HG03575 (cell line): ENCODE measurements around the gene TOP3B.
"Not testable (repeated sequence)": the region's sequence is repeated elsewhere in the genome, so short reads cannot be mapped to it uniquely, and the experiment has no call there.

Experiments
- ATAC-seq: cut with Tn5 transposase; IDR thresholded peaks from one replicate; pipeline ENCODE4 v1.9.1; 2021; ENCODE audit not compliant: unreplicated experiment, insufficient number of reproducible peaks, low FRiP score; ENCODE audit errors: extremely low read depth

The TOP3B gene

DNA sequence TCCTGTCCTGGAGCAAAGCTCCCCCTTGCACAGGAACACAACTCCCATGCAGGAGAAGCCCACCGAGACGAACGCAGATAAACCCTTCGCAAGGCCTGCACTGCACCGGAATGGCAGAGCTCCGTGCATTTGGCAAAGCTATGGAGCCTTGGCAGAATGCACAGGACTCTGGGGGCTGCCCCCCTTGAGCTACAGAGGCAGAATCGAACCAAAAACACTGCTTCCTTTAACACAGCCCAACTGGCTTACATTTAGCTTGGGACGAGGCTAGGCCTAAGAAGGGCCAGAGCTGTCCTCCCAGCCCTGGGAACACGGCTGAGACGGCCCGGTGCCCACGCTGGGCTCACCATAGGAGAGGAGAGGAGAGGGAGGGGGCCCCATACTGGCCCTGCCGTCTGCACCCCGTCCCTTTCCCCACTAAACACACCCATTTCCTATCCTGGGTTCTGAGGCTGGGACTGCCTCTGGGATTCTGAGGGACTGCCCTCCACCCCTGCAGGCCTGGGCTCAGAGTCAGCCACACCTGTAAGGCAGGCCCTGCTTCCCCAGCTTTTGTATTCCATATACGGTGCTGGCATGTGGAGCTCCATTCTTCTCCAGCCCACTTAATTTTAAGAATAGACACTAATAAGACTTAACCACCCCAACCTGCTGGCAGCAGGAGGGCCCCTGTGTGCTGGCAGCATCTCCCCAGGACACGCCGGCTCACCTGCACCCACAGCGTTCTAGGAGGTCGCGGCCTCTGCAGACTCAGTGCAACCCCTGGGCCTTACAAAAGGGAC lies 62.9 kb downstream of the TOP3B start:
- ATAC-seq = no peak

- no peak for ATAC-seq
Observed at GRCh38 chr22:21918466-21919185, 64.0 kb downstream of the TOP3B start.

- ATAC-seq = no peak
Observed at GRCh38 chr22:21917959-21918261, 64.7 kb downstream of the TOP3B start.

- no peak for ATAC-seq
Observed at GRCh38 chr22:21917181-21917958, 65.2 kb downstream of the TOP3B start.

GRCh38 chr22:21916309-21916918 lies 66.2 kb downstream of the TOP3B start:
- no peak for ATAC-seq

- ATAC-seq = no peak
Observed at GRCh38 chr22:21915624-21916308, 66.8 kb downstream of the TOP3B start.

GRCh38 chr22:21914033-21914642 lies 68.4 kb downstream of the TOP3B start:
- not testable (repeated sequence) for ATAC-seq

DNA sequence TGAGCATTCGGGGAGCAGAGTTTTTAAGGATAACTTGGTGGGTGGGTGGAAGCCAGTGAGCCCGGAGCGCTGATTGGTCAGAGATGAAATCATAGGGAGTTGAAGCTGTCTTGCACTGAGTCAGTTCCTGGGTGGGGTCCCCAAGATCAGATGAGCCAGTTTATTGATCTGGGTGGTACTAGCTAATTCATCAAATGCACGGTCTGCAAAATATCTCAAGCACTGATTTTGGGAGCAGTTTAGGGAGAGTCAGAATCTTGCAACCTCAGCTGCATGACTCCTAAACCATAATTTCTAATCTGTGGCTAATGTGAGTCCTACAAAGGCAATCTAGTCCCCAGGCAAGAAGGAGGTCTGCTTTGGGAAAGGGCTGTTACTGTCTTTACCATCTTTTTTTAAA lies 72.2 kb downstream of the TOP3B start:
- not testable (repeated sequence) for ATAC-seq

GRCh38 chr22:21909871-21910270 lies 72.7 kb downstream of the TOP3B start:
- ATAC-seq = no peak

- ATAC-seq = no peak
Observed at GRCh38 chr22:21907638-21908522, 74.7 kb downstream of the TOP3B start.
